ENCODE results near the gene ABCC3.

Gene ABCC3

DNA sequence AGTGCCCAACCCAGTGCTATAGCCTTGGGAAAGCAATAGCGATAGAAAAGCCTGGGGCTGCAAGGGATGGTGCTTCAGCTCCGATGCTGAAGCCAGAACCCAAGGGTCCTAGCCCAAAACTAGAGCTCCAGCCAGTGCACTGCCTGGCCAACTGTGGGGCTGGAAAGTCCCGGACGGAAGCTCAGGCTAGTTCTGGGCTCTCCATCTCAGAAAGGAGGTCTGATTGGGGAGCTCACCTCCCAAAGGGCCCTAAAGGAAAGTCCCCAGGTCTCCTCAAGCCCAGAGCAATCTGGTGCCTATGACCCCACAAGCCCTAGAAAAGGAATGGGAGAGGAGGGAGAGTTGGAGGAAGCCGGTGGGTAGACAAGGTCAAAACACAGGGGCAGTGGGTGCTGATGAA, 2.0 kb upstream of the ABCC3 start:
- peaks cover 19% of the 10 kb centered on the region for H3K4me1 ChIP-seq
- TF ChIP-seq, protein P1, sequence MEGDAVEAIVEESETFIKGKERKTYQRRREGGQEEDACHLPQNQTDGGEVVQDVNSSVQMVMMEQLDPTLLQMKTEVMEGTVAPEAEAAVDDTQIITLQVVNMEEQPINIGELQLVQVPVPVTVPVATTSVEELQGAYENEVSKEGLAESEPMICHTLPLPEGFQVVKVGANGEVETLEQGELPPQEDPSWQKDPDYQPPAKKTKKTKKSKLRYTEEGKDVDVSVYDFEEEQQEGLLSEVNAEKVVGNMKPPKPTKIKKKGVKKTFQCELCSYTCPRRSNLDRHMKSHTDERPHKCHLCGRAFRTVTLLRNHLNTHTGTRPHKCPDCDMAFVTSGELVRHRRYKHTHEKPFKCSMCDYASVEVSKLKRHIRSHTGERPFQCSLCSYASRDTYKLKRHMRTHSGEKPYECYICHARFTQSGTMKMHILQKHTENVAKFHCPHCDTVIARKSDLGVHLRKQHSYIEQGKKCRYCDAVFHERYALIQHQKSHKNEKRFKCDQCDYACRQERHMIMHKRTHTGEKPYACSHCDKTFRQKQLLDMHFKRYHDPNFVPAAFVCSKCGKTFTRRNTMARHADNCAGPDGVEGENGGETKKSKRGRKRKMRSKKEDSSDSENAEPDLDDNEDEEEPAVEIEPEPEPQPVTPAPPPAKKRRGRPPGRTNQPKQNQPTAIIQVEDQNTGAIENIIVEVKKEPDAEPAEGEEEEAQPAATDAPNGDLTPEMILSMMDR (IDR thresholded peaks at IDR 0.05; ENCODE audit: low read depth, low read length), result no peak
- H3K9me3 ChIP-seq, result no peaks in the 10 kb centered on the region
- peaks cover 14% of the 10 kb centered on the region for H3K27me3 ChIP-seq
- no peak overlapping the region for H3K4me3 ChIP-seq (ENCODE audit: low read depth, low read length)
- no peaks in the 10 kb centered on the region for H3K36me3 ChIP-seq
- DNase-seq, result no peak

DNA sequence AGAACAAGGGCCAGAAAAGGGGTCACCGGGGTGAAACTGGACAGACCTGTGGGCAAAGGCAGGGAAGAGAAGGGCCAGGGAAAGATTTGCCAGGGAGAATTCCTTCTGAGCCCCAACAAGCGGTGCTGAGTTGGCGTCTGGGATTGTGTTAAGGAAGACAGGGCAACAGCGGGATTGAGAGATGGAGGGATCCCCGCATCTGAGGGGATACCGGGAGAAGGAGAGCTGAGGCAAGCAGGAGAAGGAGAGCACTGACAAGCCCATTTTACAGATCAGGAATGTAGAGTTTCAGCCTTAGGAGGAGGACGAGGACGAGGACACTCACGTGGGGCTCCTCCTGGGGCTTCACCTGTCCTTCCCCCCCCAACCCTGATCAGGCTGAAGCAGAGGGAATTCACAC, 998 bp upstream of the ABCC3 start:
- Histone ChIP-seq H3K4me1 (peaks cover 15% of the 10 kb centered on the region), H3K36me3 (no peaks in the 10 kb centered on the region), H3K4me3 (ENCODE audit: low read depth, low read length) (no peak overlapping the region), H3K9me3 (no peaks in the 10 kb centered on the region), H3K27me3 (peaks cover 14% of the 10 kb centered on the region)
- no peak for DNase-seq
- TF ChIP-seq, protein P1 (IDR thresholded peaks at IDR 0.05; ENCODE audit: low read depth, low read length), result no peak

DNA sequence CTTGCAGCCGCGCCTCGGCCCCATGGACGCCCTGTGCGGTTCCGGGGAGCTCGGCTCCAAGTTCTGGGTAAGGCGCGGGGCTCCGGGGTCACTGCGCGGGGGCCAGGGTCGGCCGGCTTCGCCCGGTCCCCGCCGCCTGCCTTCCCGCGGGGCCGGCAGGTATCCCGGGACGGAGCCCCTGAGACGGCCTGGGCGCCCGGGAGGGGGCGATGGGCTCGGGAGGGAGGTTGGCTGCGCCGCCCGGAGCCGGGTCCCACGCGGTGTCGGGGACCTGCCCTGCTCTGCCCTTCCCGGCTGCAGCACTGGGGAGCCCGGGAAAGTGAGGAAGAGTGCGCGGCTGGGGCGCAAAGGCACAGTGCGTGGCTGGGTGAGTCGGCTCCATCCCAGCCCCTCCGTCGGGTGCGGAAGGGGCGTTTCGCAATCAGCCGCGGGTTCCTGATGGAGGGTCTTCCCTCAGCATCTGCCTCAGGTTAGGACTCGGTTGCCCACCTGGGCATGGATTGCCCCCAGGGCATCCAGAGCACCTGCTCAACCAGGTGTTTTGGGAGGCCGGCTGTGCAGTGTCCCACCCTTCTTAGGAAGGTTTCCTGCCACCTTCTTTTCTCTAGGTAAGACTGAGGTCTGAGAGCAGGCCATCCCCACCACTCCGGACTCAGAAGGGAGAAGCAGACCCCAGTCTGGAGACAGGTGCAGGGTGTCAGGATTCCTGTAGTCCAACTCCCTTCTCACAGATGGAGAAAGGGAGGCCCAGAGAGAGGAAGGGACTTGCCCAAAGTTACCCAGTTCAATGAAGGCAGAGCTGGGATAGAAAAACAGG, 442 bp downstream of the ABCC3 start:
- H3K27me3 ChIP-seq, result peaks cover 14% of the 10 kb centered on the region
- peaks cover 27% of the 10 kb centered on the region for H3K4me1 ChIP-seq
- TF ChIP-seq, protein P1 (IDR thresholded peaks at IDR 0.05; ENCODE audit: low read depth, low read length), result no peak
- peak overlapping the region; percentile 46 for H3K4me3 ChIP-seq (ENCODE audit: low read depth, low read length)
- no peaks in the 10 kb centered on the region for H3K36me3 ChIP-seq
- H3K9me3 ChIP-seq, result no peaks in the 10 kb centered on the region
- no peak for DNase-seq

DNA sequence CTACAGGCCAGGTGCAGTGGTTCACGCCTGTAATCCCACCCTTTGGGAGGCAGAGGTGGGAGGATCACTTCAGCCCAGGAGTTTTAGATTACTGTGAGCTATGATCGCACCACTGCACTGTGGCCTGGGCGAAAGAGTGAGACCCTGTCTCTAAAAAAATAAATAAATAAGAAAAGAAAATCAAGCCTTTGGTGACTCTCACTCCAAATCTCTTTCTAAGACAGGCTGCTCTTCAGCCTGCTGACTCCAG, 976 bp downstream of the ABCC3 start:
- peaks cover 14% of the 10 kb centered on the region for H3K27me3 ChIP-seq
- DNase-seq, result no peak
- H3K4me3 ChIP-seq (ENCODE audit: low read depth, low read length), result no peak overlapping the region
- H3K9me3 ChIP-seq, result no peaks in the 10 kb centered on the region
- TF ChIP-seq, protein P1 (IDR thresholded peaks at IDR 0.05; ENCODE audit: low read depth, low read length), result no peak
- peaks cover 33% of the 10 kb centered on the region for H3K4me1 ChIP-seq
- no peaks in the 10 kb centered on the region for H3K36me3 ChIP-seq

DNA sequence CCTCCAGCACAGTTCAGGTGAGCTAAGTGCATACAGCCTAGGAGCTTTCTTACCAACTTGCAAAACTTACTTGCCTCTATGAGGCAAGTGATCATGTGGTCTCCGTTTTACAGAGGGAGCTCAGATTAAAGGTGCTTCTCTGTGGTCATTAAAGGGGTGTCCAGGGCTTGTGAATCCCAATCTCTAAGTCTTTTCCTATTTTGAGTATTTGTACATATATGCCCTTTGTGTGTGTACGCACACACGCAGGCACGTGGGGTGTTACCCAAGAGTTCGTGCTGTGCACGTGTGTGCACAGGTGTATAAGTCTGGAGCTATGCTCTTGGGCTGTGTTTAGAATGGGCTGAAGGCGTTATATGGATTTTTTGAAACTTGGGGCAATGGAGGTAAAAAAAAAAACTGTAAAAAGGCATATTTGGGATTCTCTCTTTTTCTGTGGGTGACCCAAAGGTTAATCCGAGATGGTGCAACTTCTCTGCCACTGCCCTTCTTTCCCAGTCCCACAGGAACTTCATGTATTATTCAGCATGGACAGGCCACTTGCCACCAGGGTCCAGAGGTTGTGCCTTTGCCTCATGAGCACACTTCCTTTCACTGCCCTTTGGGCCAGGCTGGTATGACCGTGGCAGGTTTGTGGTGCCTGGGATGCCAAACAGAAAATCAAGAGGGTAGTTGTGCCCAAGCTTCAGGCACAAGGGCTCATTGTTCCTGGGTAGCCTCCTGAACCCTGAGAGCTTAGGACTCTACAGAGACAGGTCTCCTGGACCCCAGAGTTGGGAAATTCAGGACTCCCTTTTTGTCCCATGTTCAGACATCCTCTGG, 1.5 kb downstream of the ABCC3 start:
- Histone ChIP-seq H3K9me3 (no peaks in the 10 kb centered on the region), H3K27me3 (peaks cover 14% of the 10 kb centered on the region), H3K36me3 (no peaks in the 10 kb centered on the region), H3K4me1 (peaks cover 34% of the 10 kb centered on the region), H3K4me3 (ENCODE audit: low read depth, low read length) (no peak overlapping the region)
- TF ChIP-seq, protein P1 (IDR thresholded peaks at IDR 0.05; ENCODE audit: low read depth, low read length), result no peak
- no peak for DNase-seq

DNA sequence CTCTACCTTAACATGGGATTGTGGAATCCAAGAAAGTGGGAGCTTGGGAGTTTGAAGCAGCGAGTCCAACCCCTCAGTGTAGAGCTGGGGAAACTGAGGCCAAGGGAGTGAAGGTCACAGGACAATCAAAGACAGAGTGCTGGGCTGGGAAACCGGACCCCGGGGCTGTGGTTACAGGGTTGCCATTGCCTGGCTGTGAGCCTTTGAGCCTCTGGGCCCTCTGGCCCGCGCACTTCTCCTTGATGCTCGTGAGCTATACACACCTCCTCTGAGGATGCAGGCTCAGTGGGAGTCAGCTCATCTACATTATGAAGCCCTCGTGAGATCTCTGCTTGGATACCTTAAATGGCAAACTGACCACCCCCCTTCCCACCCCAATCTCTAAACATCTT, 2.1 kb downstream of the ABCC3 start:
- TF ChIP-seq, protein P1 (IDR thresholded peaks at IDR 0.05; ENCODE audit: low read depth, low read length), result no peak
- Histone ChIP-seq H3K4me1 (peaks cover 32% of the 10 kb centered on the region), H3K27me3 (peaks cover 14% of the 10 kb centered on the region), H3K4me3 (ENCODE audit: low read depth, low read length) (no peak overlapping the region), H3K9me3 (no peaks in the 10 kb centered on the region), H3K36me3 (no peaks in the 10 kb centered on the region)
- no peak for DNase-seq
